ENCODE measurements around the gene RER1. TPM values are rescaled to one million over a fixed set of nuclear protein-coding genes. Genes with fewer than 3 reads are reported as not detected.

RER1 gene
- total RNA-seq, 1 donor from 2014 or later = 105 TPM

- ATAC-seq (ENCODE audit: low read depth) (no peak), DNase-seq (no peak)
- Mint-ChIP-seq H3K4me1 (peaks cover 33% of the 10 kb centered on the region), H3K27me3 (no peaks in the 10 kb centered on the region), H3K9me3 (no peaks in the 10 kb centered on the region), H3K4me3 (no peak overlapping the region), H3K36me3 (ENCODE audit: low read depth) (peaks cover 4% of the 10 kb centered on the region), H3K27ac (peak overlapping the region; percentile 24)
- ChIA-PET POLR2A (no interaction called here), CTCF (interaction anchor here (0.6 to 7.2 kb wide), 2 partner anchors 188 to 191 kb away, joined by 3 to 185 read pairs; partner anchors contain the start of gene FAAP20)
- intact Hi-C loops (cut with micrococcal nuclease) = no loop called here
- no peak for TF ChIP-seq CTCF (IDR thresholded peaks at IDR 0.05)
These were observed 5.9 kb upstream of the RER1 start for GRCh38 chr1:2385606-2386280.

DNA sequence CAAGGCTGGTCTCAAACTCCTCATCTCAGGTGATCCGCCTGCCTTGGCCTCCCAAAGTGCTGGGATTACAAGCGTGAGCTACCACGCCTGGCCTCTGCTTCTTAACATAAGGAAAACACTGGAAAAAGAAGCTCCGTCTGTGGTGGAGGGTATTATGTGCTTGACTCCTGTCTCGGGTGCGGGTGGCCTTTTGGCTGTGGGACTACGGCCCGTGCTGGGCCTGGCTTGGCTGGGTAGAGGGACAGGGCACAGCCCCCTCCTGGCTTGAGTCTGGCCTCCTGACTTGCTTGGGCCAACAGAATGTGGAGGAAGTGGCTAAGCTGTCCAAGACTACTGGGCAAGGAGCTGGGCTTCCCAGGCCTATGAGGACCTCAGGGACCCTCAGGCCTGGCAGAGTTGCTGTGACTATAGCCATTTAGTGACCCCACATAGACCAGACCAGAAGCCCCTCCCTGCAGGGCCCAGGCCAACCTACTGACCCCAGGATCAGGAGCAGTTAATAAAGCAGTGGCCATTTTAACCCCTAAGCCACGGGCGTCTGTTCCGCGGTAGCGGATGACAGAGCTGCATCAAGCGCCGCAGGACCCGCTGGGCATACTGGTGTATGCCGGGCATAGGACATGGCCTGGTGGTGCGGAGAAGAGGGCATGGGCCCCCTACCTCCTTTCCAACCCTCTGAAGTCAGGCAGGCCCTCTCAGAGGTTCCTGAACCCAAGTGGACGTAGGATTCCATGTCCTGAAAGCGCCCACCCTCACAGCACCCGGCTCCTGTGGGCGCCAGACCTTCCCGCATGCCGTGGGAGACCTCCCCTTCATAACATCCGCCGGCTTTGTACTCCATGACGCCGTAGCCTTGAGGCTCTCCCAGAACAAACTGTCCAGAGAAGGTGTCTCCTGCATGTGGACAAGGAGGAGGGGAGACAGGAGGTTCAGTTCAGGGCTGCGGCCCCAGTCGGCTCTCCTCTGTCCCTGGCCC lies 4.7 kb upstream of the RER1 start:
- CTCF ChIA-PET = interaction anchor here (1.9 kb wide), 1 partner anchor 192 kb away, joined by 10 read pairs; the partner anchor contains the start of gene FAAP20
- no peaks in the 10 kb centered on the region for H3K27me3 Mint-ChIP-seq
- intact Hi-C loops (cut with micrococcal nuclease) = no loop called here
- H3K9me3 Mint-ChIP-seq = no peaks in the 10 kb centered on the region
- no peak overlapping the region for H3K4me3 Mint-ChIP-seq
- H3K4me1 Mint-ChIP-seq = peaks cover 29% of the 10 kb centered on the region
- TF ChIP-seq CTCF (IDR thresholded peaks at IDR 0.05) = no peak
- POLR2A ChIA-PET = interaction anchor here (0.7 to 1.5 kb wide), 4 partner anchors 26 to 267 kb away, joined by 3 to 11 read pairs (median 4); partner anchors contain the start of gene PEX10
- H3K27ac Mint-ChIP-seq = peak overlapping the region; percentile 88
- no peak for DNase-seq
- ATAC-seq (ENCODE audit: low read depth) = no peak
- peaks cover 4% of the 10 kb centered on the region for H3K36me3 Mint-ChIP-seq (ENCODE audit: low read depth)

DNA sequence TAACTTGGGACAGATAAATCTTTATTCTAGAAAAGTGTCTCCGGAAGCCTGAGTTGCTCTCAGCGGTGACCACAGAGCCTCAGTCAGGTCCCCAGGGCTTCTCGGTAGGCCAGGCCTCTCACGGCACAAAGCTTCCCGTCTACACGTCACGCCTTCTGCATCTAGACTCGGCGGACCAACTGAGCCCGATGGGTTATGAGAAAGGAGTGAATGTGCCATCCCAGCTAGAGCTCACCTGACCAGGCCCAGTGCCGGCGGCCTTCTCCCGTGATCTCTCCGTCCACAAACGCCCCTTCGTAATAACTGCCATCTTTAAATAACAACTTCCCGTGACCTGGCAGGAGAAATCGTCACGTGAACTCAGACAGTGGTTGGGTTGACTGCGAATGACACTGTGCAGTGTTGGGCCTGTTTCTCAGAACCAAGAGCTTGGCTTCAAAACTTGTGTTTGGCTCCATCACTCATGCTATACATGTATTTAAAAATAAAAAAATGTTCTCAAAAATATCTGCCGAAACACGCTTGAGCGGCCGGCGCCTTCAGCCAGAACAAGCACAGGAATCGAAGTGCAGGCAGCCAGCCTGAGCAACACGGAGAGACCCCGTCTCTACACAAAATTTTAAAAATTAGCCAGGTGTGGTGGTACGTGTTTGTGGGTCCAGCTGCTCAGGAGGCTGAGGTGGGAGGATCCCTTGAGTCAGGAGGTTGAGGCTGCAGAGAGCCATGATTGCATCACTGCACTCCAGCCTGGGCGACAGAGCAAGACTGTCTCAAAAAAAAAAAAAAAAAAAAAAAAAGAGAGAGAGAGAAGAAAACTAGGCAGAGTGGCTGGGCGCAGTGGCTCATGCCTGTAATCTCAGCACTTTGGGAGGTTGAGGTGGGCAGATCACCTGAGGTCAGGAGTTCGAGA lies 3.4 kb upstream of the RER1 start:
- intact Hi-C loops (cut with micrococcal nuclease) = no loop called here
- H3K4me1 Mint-ChIP-seq = peaks cover 37% of the 10 kb centered on the region
- TF ChIP-seq CTCF (IDR thresholded peaks at IDR 0.05) = no peak
- peak overlapping the region; percentile 88 for H3K27ac Mint-ChIP-seq
- ChIA-PET POLR2A (interaction anchor here (0.6 to 1.5 kb wide), 9 partner anchors 19 to 399 kb away, joined by 3 to 11 read pairs (median 4); partner anchors contain the start of genes FAAP20 and PEX10), CTCF (interaction anchor here (1.9 kb wide), 1 partner anchor 193 kb away, joined by 10 read pairs; the partner anchor contains the start of gene FAAP20)
- peak overlapping the region; percentile 67 for H3K4me3 Mint-ChIP-seq
- peak; percentile 11 for ATAC-seq (ENCODE audit: low read depth)
- peaks cover 15% of the 10 kb centered on the region for H3K36me3 Mint-ChIP-seq (ENCODE audit: low read depth)
- H3K27me3 Mint-ChIP-seq = no peaks in the 10 kb centered on the region
- no peaks in the 10 kb centered on the region for H3K9me3 Mint-ChIP-seq
- DNase-seq = no peak

DNA sequence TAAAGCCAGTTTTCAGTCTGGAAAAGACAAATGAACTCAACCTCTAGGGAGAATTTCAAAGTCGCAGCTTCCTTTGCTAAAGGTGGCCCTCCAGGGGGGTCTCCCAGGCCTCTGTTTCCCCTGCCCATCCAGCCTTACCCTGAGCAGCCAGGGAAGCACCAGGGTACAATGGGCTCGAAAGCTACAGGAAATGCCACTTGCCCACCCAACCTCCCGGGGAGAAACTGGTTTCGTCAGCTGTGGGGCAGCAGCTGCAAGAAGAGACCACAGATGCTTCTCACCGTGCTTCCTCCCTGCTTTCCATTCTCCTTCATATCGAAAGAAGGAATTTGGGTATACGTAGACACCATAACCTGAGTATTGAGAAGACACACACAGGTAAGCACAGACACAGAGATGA lies 2.0 kb upstream of the RER1 start:
- peaks cover 50% of the 10 kb centered on the region for H3K4me1 Mint-ChIP-seq
- peaks cover 25% of the 10 kb centered on the region for H3K36me3 Mint-ChIP-seq (ENCODE audit: low read depth)
- CTCF ChIA-PET = interaction anchor here (1.3 kb wide), 1 partner anchor 190 kb away, joined by 4 read pairs; no protein-coding TSS in a partner anchor
- TF ChIP-seq CTCF (IDR thresholded peaks at IDR 0.05) = no peak
- H3K27ac Mint-ChIP-seq = no peak overlapping the region
- peak overlapping the region; percentile 83 for H3K4me3 Mint-ChIP-seq
- ATAC-seq (ENCODE audit: low read depth) (no peak), DNase-seq (no peak)
- POLR2A ChIA-PET = interaction anchor here (0.9 to 1.6 kb wide), 2 partner anchors 162 to 195 kb away, joined by 3 to 8 read pairs; partner anchors contain the start of gene FAAP20
- intact Hi-C loops (cut with micrococcal nuclease) = loop anchor here (2.0 to 5.0 kb wide), 4 partner anchors 89 to 1513 kb away; partner anchors contain the start of genes C1orf174, CALML6 and TMEM52
- no peaks in the 10 kb centered on the region for H3K27me3 Mint-ChIP-seq
- no peaks in the 10 kb centered on the region for H3K9me3 Mint-ChIP-seq
